Activated naive CD8-positive, alpha-beta T cell (primary cell): ENCODE measurements around the gene SYT13.
"Not testable (repeated sequence)": the region's sequence is repeated elsewhere in the genome, so short reads cannot be mapped to it uniquely, and the experiment has no call there.

Source experiments
- H3K27ac Mint-ChIP-seq: one replicate; pipeline ENCODE4 v1.8.0; 2021; ENCODE audit warnings: mixed read lengths
- H3K27me3 Mint-ChIP-seq: one replicate; pipeline ENCODE4 v1.8.0; 2021; ENCODE audit warnings: mixed read lengths
- H3K36me3 Mint-ChIP-seq: one replicate; pipeline ENCODE4 v1.8.0; 2021; ENCODE audit warnings: mixed read lengths
- H3K4me1 Mint-ChIP-seq: one replicate; pipeline ENCODE4 v1.8.0; 2021; ENCODE audit warnings: low read depth, mixed read lengths
- H3K4me3 Mint-ChIP-seq: one replicate; pipeline ENCODE4 v1.8.0; 2021; ENCODE audit warnings: mild to moderate bottlenecking, mixed read lengths
- H3K9me3 Mint-ChIP-seq: one replicate; pipeline ENCODE4 v1.8.0; 2021; ENCODE audit warnings: low read depth, mixed read lengths

Gene SYT13

GRCh38 chr11:45296075-45296474, 9.9 kb upstream of the SYT13 start:
- no peak overlapping the region for H3K27ac Mint-ChIP-seq

GRCh38 chr11:45294499-45294898, 8.4 kb upstream of the SYT13 start:
- Mint-ChIP-seq H3K27me3 (peaks cover 20% of the 10 kb centered on the region), H3K27ac (no peak overlapping the region), H3K4me3 (no peak overlapping the region), H3K4me1 (no peaks in the 10 kb centered on the region), H3K9me3 (no peaks in the 10 kb centered on the region), H3K36me3 (no peaks in the 10 kb centered on the region)

More at GRCh38 chr11:45296075-45296474, 9.9 kb upstream of the SYT13 start:
- no peaks in the 10 kb centered on the region for H3K9me3 Mint-ChIP-seq
- H3K27me3 Mint-ChIP-seq: peaks cover 9% of the 10 kb centered on the region
- H3K4me3 Mint-ChIP-seq: no peak overlapping the region
- no peaks in the 10 kb centered on the region for H3K4me1 Mint-ChIP-seq
- H3K36me3 Mint-ChIP-seq: no peaks in the 10 kb centered on the region

GRCh38 chr11:45293566-45294192, 7.5 kb upstream of the SYT13 start:
- H3K9me3 Mint-ChIP-seq, H3K27ac Mint-ChIP-seq: not testable (repeated sequence)
- H3K27me3 Mint-ChIP-seq: peaks cover 28% of the 10 kb centered on the region

GRCh38 chr11:45290586-45290985, 4.4 kb upstream of the SYT13 start:
- Mint-ChIP-seq H3K4me3 (no peak overlapping the region), H3K27me3 (peaks cover 44% of the 10 kb centered on the region), H3K27ac (no peak overlapping the region), H3K9me3 (no peaks in the 10 kb centered on the region), H3K4me1 (no peaks in the 10 kb centered on the region), H3K36me3 (no peaks in the 10 kb centered on the region)

More at GRCh38 chr11:45293566-45294192, 7.5 kb upstream of the SYT13 start:
- H3K4me3 Mint-ChIP-seq, H3K36me3 Mint-ChIP-seq, H3K4me1 Mint-ChIP-seq: not testable (repeated sequence)

GRCh38 chr11:45289369-45289768, 3.2 kb upstream of the SYT13 start:
- Mint-ChIP-seq H3K36me3 (no peaks in the 10 kb centered on the region), H3K27ac (no peak overlapping the region), H3K27me3 (peaks cover 48% of the 10 kb centered on the region), H3K9me3 (no peaks in the 10 kb centered on the region), H3K4me1 (no peaks in the 10 kb centered on the region), H3K4me3 (no peak overlapping the region)

GRCh38 chr11:45288339-45288738, 2.2 kb upstream of the SYT13 start:
- H3K36me3 Mint-ChIP-seq: no peaks in the 10 kb centered on the region
- no peaks in the 10 kb centered on the region for H3K9me3 Mint-ChIP-seq
- no peaks in the 10 kb centered on the region for H3K4me1 Mint-ChIP-seq
- peaks cover 47% of the 10 kb centered on the region for H3K27me3 Mint-ChIP-seq
- H3K27ac Mint-ChIP-seq: no peak overlapping the region
- no peak overlapping the region for H3K4me3 Mint-ChIP-seq

- H3K36me3 Mint-ChIP-seq: no peaks in the 10 kb centered on the region
- H3K4me1 Mint-ChIP-seq: no peaks in the 10 kb centered on the region
- H3K9me3 Mint-ChIP-seq: no peaks in the 10 kb centered on the region
- peaks cover 48% of the 10 kb centered on the region for H3K27me3 Mint-ChIP-seq
- no peak overlapping the region for H3K4me3 Mint-ChIP-seq
- no peak overlapping the region for H3K27ac Mint-ChIP-seq
Observed at GRCh38 chr11:45287316-45287903, 1.3 kb upstream of the SYT13 start.

- no peak overlapping the region for H3K4me3 Mint-ChIP-seq
- no peaks in the 10 kb centered on the region for H3K9me3 Mint-ChIP-seq
- H3K27ac Mint-ChIP-seq: no peak overlapping the region
- H3K36me3 Mint-ChIP-seq: no peaks in the 10 kb centered on the region
- H3K27me3 Mint-ChIP-seq: peaks cover 35% of the 10 kb centered on the region
- peaks cover 3% of the 10 kb centered on the region for H3K4me1 Mint-ChIP-seq
Observed at GRCh38 chr11:45285250-45285828, 802 bp downstream of the SYT13 start.

GRCh38 chr11:45282081-45282480, 4.1 kb downstream of the SYT13 start:
- Mint-ChIP-seq H3K4me1 (peaks cover 4% of the 10 kb centered on the region), H3K4me3 (no peak overlapping the region), H3K27me3 (peaks cover 16% of the 10 kb centered on the region), H3K9me3 (peaks cover 3% of the 10 kb centered on the region), H3K27ac (no peak overlapping the region), H3K36me3 (no peaks in the 10 kb centered on the region)

GRCh38 chr11:45280449-45280848, 5.7 kb downstream of the SYT13 start:
- H3K4me1 Mint-ChIP-seq: peaks cover 4% of the 10 kb centered on the region
- no peaks in the 10 kb centered on the region for H3K36me3 Mint-ChIP-seq
- H3K9me3 Mint-ChIP-seq: peaks cover 3% of the 10 kb centered on the region
- H3K27ac Mint-ChIP-seq: no peak overlapping the region
- H3K4me3 Mint-ChIP-seq: no peak overlapping the region
- H3K27me3 Mint-ChIP-seq: peaks cover 9% of the 10 kb centered on the region

GRCh38 chr11:45279645-45280044, 6.5 kb downstream of the SYT13 start:
- no peaks in the 10 kb centered on the region for H3K36me3 Mint-ChIP-seq
- H3K4me1 Mint-ChIP-seq: peaks cover 4% of the 10 kb centered on the region
- H3K27me3 Mint-ChIP-seq: peaks cover 9% of the 10 kb centered on the region
- H3K27ac Mint-ChIP-seq: no peak overlapping the region
- H3K9me3 Mint-ChIP-seq: peaks cover 3% of the 10 kb centered on the region
- no peak overlapping the region for H3K4me3 Mint-ChIP-seq

GRCh38 chr11:45278714-45279113, 7.4 kb downstream of the SYT13 start:
- Mint-ChIP-seq H3K9me3 (peaks cover 3% of the 10 kb centered on the region), H3K27ac (no peak overlapping the region), H3K27me3 (peaks cover 7% of the 10 kb centered on the region), H3K4me3 (no peak overlapping the region), H3K4me1 (peaks cover 4% of the 10 kb centered on the region), H3K36me3 (no peaks in the 10 kb centered on the region)

- Mint-ChIP-seq H3K9me3 (peaks cover 3% of the 10 kb centered on the region), H3K27ac (no peak overlapping the region), H3K27me3 (peaks cover 10% of the 10 kb centered on the region), H3K4me3 (no peak overlapping the region), H3K4me1 (peaks cover 4% of the 10 kb centered on the region), H3K36me3 (no peaks in the 10 kb centered on the region)
Observed at GRCh38 chr11:45275828-45276227, 10.3 kb downstream of the SYT13 start.

GRCh38 chr11:45274206-45274605, 11.9 kb downstream of the SYT13 start:
- Mint-ChIP-seq H3K27ac (no peak overlapping the region), H3K4me3 (no peak overlapping the region), H3K9me3 (no peaks in the 10 kb centered on the region), H3K36me3 (no peaks in the 10 kb centered on the region), H3K27me3 (peaks cover 14% of the 10 kb centered on the region), H3K4me1 (no peaks in the 10 kb centered on the region)

GRCh38 chr11:45273509-45273908, 12.6 kb downstream of the SYT13 start:
- Mint-ChIP-seq H3K9me3 (no peaks in the 10 kb centered on the region), H3K27ac (no peak overlapping the region), H3K4me1 (no peaks in the 10 kb centered on the region), H3K4me3 (no peak overlapping the region), H3K36me3 (no peaks in the 10 kb centered on the region), H3K27me3 (peaks cover 18% of the 10 kb centered on the region)

- H3K27ac Mint-ChIP-seq: no peak overlapping the region
- H3K4me1 Mint-ChIP-seq: no peaks in the 10 kb centered on the region
- peaks cover 22% of the 10 kb centered on the region for H3K27me3 Mint-ChIP-seq
- no peaks in the 10 kb centered on the region for H3K36me3 Mint-ChIP-seq
- H3K9me3 Mint-ChIP-seq: no peaks in the 10 kb centered on the region
- H3K4me3 Mint-ChIP-seq: no peak overlapping the region
Observed at GRCh38 chr11:45272701-45273100, 13.4 kb downstream of the SYT13 start.
